Activated T-cell treated with anti-CD3 and anti-CD28 coated beads, Interleukin-2, amount 50 U/mL, for 48 hours (primary cell): Measurements from ENCODE around the gene NFYC.
A peak's percentile ranks its signal among the peaks of the same experiment; 100 is the strongest.
"Not testable (repeated sequence)": the region's sequence is repeated elsewhere in the genome, so short reads cannot be mapped to it uniquely, and the experiment has no call there.

ENCODE experiments used
- DNase-seq, 2 experiments: peaks; one replicate each; pipeline ENCODE4 v3.0.0-alpha.2; 2020

The NFYC gene

DNA sequence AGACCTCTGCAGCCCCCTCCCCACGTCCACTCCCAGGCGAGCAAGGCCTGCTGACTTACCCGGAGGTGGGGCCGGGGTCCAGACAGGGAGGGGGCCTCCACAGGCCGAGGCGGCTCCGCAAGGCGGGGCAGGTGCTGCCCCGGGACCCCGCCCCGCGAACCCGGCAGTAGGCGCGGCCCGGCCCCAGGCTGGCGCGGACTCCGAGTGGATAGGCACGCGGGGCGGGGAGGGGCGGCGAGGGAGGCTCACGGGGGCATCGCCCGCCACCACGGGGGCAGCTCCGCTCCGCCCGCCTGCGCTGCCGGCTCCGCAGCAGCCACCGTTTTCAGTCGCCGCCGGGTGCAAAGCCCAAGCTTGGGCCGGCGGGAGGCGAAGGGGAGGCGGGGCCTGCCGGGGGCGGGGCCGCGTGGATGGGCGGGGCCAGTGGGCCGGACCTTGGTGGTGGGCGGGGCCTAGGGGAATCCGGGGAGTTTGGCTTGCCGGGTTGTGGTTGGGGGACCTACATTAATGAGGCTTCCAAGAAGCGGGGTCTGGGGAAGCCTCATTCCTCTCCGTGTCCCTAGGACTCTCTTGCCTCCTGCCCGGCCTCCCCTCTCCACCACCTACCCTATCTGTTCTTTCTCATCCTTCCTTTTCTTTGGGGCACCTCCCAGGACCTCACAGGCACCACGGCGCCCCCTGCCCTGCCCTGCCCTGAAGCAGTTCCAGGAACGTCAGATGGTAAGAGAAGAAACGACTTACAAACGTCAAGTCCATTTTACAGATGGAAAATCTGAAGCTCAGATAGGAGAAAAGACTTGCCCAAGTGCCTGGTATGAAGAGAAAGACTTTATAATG is 26.0 kb upstream of the NFYC start, which contains the start of gene RIMS3:
Gene RIMS3, minus strand, starts transcription at position 348 of the 837 bp plus-strand sequence. CDS start 23,757 bp downstream, outside the sequence.
- peak; percentile 94 to 95 for DNase-seq

DNA sequence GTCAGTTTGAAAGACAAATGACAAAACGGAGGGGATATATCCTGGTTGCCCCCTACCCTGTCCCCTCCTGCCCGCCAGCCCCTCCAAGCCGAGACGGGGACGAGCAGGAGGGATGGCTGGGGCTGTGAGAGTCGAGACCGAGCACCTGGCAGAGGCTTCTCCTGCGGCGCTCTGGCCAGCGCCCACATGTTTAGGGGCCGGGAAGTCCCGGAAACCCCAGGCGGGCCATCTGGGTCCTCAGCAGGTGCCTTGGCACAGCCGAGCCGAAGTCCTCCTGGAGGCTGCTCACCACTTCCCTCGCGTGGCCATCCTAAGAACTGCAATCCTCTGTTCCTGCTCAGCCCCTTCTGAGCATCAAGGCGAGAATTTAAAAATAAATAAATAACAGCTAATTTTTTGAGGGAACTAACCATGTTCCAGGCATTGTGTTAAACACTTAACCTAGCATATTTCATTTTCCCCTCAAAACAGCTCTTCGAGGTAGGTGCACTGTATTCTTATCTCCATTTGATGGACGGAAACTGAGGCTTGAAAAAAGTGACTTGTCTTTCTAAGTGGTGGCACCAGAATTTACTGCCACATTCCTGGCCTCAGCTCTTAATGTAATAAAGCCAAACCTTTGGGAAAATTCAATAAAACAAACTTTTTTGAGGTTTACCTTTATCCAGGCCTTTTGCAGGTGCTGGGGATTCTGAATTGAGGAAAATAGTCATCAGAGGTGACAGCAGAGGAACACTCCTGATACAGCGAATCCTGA is 22.6 kb upstream of the NFYC start:
- peak; percentile 88 to 91 for DNase-seq

DNA sequence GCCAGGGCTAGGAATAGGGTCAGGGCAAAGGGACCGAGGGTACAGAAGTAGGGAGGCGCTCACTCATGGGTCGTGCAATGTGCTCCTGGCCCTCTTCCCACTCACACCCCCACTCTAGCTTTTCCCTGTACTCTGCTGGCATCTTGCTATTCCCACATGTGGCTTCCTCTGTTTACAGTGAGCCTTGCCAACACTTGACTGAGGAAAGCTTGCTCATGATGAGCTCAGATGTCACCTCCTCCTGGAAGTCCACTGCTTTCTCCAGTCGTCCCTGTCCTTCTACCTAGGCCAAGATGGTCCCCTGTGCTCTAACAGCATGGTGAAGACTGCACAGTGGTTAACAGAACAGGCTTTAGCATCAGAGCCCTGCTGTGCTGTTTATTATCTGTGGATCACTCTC is 18.1 kb upstream of the NFYC start:
- no peak for DNase-seq

DNA sequence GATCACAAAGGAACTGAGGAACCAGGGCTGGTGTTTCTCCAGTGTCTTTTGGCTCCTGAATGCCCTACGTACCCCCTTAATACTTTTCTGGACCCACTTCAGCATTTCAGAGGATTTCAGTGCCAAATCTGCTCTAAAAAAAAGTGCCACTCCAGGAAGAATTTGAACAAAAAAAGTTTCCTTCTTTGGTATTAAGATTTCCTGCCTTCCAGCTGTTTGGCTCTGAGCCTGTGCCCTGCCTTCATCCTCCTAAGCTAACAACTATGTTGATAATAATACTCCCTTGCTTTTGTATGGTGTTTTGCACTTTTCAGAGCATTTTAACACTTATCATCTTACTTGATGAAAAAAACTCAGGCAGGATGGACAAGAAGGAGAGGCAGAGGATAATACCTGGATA is 15.0 kb upstream of the NFYC start:
- DNase-seq = no peak

DNA sequence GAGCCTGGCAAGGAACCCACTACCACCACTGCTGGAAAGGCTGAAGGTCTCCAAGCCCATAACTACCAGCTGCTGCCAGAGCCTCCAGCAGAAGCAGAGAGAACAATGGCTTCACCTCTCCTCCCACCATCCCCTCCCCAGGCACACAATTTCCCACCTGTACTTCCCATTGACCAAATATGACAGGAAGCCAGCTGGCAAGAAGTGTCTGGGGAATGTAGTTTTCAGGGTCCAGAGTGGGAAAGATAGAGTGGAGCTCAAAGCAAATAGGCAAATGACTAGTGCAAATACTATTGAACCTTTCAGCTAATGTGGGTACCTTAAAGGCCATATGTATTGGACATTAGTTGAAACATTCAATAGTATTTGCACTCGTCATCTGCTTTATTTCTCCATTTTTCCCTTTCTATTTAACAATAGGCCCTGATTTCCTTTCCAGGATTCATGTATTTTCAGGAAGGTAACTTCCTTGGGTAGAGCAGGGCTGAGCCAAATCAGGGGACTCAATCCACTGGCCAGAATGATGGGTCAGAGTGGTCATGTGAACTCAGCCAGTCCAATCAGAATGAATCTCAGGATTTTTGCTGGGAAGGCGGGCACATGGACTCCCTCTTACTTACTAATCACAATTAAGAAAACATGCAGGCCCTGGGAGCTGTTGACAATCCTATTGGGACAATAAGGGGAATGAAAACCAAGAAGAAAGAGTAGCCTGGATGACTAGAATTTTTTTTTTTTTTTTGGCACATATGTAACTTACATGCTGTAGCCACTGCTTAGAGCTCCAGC is 12.1 kb upstream of the NFYC start:
- no peak for DNase-seq

DNA sequence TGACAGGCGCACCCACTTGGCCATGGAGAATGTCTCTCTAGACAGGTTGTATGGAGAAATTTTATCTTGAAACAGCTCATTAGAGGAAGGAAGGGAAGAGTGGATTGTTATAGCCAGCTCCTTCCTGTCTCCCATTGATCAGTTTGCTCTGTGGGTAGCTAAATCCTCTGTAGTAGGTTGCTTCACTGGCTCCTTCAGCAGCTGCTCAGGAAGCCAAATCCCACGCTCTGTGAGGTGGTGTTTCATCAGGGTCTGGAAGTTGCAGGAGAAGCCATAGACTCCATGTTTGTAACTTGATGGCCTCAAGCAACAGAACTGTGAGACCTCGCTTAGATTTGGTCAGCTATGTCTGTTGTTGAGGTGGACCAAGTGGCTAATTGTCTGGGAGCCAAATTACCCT is 6.8 kb upstream of the NFYC start:
- no peak for DNase-seq

DNA sequence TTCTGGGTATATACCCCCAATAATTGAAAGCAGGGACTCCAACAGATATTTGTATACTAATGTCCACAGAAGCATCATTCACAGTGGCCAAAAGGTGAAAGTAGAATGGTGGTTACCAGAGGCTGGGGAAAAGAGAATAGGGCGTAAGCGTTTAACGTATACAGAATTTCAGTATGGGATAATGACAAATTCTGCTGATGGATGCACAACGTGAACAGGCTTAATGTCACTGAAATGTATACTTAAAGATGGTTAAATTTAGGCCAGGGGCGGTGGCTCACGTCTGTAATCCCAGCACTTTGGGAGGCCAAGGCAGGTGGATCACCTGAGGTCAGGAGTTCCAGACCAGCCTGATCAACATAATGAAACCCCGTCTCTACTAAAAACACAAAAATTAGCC is 4.4 kb upstream of the NFYC start:
- no peak for DNase-seq

DNA sequence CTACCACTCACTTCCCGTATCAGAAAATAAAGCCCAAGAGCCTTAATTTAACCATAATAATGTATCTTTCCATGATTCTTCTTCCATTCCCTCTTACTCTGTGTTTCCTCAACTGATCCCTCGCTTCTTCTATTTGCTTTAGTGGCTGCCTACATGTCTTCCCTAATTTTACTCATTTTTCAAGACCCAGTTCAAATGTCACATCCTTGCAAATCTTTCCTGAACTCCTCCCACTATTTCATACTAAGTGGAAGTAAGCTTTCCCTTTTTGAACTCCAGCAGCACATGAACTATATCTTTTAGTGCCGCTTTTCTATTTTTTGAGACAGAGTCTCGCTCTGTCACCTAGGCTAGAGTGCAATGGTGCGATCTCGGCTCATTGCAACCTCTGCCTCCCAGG is 3.8 kb upstream of the NFYC start:
- no peak for DNase-seq

DNA sequence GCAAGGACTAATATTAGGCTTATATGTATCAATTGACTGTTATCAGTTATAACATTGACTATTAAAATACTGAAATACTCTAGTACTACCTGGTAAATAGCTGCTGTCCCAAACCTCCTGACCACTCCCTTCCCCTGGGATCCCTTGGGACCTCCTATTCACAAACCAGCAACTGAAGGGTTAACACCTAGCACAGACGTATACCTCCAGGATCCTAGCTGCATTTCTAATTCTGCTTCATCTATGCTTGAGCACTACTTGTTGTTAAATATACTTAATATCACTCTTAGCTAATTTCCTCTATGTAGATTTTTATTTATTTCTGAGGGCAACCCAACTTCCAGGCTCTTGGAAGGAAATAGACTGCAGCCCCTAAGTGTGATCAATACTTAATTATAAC is 1.8 kb upstream of the NFYC start:
- no peak for DNase-seq

DNA sequence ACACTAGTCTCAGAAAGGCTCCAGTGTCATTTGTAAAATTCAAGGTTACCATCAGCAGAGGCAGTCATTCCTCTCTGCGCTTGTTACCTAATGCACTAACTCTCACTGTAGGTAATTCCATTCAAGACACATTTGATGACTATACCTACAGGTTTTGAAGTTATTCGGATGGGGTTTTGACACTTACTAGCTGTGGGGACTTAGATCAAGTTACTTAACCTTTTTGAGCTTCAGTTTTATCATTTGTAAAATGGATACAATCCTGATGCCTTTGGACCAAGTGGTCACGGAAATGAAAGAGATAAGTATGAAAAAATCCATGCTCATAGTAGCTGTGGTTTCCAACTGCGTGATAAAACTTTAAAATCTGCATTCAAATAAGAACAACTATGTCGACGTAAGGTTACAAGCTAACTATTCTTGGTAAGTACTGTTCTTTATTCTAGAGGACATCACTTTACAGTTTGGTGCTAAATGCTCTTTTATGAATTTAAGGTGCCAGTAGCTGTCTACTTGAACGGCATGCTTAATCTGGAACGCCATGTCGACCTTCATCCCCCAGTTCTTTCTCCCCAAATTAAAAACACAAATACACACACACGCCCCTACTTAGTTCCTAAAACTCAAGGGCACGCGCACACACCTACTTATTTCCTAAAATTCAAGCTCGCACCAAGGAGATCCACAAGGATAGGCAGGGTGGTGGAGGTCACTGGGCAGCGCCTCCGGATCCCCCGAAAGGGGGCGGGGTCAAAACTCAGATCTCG is 550 bp upstream of the NFYC start:
- DNase-seq = no peak

DNA sequence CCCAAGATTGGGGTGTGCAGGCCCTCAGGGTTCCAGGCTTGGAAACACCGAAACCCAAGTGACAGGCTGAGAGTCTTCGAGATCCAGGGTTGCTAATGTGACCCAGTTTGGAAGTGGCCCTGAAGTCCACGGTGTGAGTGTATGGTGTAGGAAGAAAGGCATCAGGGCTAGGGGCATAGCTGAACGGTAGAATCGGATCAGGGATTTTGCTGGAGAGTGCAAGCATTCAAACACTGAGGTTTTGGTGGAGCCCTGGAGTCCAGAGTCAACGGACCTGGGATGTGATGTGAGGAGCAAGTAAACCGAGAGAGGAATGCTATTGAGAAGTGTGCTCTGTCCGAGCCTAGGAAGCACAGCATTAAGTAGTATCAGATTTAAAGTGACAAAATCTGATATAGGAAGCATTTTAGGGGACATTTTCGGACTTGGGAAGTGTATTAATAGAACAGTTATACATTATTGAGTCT is 958 bp downstream of the NFYC start:
- no peak for DNase-seq

DNA sequence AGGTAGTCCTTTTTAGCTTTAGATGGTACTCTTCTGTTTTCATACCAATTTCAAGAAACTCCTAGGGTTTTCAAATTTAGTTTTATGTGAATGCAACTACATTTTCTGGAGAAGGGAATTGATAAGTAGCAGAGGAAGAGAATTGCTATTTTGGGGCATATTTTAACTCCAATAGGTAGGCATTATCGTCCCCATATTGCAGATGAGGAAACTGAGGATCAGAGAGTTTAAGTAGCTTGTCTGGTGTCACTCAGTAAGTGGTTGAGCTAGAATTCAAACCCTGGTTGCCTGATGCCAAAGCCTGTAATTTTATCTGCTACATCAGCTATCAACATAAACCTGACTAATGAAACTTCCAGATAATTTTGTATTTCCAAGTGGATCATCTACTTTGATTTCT is 1.9 kb downstream of the NFYC start:
- no peak for DNase-seq

DNA sequence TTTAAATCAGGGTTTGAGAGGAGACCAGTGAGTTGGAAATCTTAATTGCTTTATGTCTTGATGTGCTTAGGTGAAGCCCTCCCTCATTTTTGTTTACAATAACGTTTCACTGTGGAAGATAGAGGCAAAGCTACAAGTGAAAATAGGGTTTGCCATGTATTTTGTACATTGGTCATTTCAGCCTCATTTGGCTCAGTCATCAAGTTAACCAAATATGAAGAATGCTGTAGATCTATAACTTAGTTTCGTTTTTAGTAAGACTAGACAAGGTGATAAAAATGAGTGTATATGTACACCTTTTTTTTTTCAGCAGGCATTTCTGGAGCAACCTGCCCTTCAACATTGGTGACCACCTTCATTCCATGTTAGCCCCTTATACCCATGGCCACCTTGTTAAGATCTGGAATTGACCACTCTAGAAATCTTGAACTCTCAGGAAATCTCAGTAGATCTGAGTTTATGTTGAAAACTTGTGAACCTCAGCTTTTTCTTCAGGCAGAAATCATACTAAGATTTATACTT is 2.9 kb downstream of the NFYC start:
- no peak for DNase-seq

DNA sequence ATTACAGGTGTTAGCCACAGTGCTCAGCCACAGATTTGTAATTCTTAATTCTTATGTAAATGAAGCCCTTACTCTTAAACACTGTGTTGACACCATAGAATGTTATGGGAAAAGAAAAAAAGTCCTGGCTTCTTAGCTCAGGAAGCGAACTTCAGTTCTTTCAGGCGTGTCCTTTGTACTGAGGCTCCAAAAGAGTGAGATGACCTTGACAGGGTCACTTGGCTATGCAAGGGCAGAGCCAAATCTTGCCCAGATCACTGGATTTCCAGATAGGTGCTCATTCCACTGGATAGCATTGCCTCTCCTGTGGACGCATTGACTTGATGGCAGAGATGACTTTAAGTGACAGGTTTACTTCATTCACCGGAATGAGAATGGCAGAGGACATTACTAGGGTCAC is 4.8 kb downstream of the NFYC start:
- no peak for DNase-seq

DNA sequence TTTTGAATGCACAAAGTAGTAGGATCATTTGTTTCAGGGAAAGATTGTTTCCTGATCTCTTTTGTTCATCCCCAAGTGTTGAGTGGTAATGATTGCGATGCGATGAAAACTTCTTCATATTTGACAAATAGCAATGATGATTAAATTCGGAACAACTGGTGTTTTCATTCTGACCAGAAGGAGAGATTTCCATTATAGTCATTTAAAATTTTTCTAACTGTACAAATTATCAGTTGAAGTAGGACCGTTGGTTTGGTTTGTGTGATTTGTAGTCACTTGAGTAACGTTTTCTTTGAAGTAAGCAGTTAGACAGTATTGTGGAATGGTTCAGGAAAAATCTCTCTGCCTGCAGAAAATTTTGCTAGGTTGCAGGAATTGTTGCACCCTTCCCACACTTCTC is 5.9 kb downstream of the NFYC start:
- DNase-seq = no peak

DNA sequence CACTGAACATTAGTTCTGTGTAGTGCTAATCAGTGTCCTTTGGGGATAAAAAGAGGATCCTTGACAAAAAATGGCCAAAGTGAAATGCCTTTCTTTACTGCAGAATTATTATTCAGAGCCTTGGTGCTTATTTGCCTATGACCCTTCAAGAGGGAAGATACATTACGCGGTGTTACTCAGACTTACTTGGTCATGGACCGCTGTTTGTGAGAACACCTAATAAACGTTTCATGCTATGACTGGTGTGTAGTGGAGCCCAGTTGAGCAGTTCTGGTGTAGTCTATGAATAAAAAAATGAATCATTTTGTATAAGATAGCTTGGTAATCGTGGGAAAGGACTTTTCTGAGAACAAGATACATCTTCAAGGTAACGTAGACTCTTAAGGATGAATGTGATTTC is 8.3 kb downstream of the NFYC start:
- DNase-seq = no peak

DNA sequence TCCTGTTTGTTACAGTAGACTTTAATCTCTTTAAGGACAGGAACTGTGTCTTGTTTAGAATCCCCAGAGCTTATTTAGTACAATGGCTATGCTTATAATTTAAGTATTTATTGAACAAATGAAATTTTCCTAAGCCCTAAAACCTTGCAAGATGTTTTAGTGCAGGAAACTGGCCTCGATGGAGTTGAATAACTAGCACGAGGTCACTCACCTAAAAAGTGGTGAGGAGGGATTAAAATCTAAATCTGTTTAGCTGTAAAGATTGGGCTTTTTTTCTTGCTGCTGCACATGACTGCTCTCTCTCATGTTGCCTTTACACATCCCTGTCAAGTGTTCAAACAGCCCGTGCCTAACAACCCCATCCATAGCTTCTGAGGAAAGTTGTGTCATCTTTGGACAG is 10.2 kb downstream of the NFYC start:
- no peak for DNase-seq

DNA sequence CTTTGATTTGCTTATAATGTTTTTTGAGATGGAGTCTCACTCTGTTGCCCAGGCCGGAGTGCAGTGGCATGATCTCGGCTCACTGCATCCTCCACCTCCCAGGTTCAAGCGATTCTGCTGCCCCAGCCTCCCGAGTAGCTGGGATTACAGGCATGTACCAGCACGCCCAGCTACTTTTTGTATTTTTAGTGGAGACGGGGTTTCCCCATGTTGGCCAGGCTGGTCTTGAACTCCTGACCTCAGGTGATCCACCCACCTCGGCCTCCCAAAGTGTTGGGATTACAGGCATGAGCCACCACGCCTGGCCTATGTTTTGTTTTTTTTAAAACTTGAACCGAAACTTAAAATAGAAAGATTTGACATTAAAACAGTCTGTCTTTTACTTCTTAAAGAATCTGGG is 11.3 kb downstream of the NFYC start:
- DNase-seq = not testable (repeated sequence)

DNA sequence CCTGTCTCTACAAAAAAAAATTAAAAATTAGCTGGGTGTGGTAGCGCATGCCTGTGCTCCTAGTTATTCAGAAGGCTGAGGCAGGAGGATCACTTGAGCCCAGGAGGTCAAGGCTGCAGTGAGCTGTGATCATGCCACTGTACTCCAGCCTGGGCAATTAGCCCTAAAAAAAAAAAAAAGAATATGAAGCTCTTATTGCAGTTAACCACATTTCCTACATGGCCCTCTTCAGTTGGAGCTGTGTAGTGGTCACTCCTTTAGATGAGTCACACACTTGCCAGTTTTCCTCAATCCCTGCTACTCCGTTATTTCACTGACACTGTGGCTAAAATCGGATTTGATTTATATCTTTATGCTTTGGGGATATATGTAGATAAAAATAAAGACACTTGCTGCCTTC is 11.8 kb downstream of the NFYC start:
- no peak for DNase-seq

DNA sequence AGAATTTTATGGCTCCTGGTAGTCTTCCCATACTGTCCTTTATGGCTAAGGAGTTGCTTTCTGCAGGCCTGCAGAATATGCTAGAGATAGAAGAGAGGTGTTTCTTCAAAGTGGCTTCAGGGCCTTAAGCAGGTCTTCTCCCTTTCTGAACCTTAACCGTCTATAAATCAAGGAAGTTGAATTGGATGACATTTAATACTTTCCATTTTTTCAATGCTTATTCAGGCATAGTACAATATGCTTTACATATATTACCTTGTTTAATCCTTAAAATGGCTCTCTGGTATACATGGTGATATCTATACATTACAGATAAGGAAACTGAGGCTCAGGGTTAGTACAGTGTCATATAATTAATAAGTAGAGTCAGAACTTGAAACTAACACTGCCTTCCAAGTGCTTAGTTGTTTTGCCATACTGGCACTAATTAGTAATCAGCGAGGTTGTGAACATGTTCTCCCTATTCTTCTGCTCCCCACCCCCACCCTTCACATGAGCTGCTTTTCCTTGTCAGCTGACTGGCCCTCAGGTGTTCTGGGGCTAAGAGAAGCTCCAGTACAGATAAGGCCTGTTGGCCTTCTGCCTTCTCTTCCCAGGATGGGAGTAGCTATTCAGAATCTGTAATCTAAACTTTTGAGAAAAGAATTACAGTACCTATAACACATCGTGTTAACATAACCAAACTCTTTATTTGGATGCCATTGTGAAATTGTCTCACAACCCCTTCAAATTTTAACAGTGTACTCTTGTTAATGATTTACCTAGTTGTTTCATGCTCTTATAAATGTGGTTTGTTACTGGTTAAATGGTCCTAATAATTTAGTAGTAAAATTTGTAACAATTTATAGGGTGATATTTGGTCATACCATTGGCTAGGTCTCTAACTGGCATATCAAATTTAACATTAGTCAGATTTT is 13.6 kb downstream of the NFYC start:
- DNase-seq = no peak

DNA sequence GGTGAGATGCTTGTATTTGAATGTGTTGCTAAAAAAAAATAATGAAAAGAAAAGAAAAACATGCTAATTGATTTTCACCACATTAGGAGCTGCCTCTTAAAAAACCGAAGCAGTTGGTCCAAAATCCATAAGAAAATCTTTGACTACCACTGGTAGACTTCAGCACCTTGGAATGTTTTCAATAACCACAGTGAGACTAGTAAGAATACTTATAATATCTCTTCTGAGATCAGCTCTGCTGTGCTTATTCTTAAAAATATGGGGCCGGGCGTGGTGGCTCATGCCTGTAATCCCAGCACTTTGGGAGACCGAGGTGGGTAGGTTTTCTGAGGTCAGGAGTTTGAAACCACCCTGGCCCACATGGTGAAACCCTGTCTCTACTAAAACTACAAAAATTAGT is 15.1 kb downstream of the NFYC start:
- DNase-seq = no peak
